Suprapubic skin (tissue), 3 donors: ENCODE results near the gene RPL13.

ENCODE experiments used
- CTCF ChIP-seq, 2 donors: fragments of 200-600 bp in 1 of 2; fragments of 450-650 bp in 1 of 2; sonication (generic) in 1 of 2; IDR thresholded peaks; one replicate each; pipeline ENCODE4 v1.5.1; 2016 to 2019; ENCODE audit warnings: antibody characterized with exemption in 2 of 2, mild to moderate bottlenecking in 1 of 2, moderate library complexity in 1 of 2
- POLR2AphosphoS5 ChIP-seq, 3 donors: sonication (generic); formaldehyde crosslinking; IDR thresholded peaks; one replicate each; pipeline ENCODE4 v1.6.1; 2017; ENCODE audit warnings: antibody characterized with exemption in 3 of 3

DNA sequence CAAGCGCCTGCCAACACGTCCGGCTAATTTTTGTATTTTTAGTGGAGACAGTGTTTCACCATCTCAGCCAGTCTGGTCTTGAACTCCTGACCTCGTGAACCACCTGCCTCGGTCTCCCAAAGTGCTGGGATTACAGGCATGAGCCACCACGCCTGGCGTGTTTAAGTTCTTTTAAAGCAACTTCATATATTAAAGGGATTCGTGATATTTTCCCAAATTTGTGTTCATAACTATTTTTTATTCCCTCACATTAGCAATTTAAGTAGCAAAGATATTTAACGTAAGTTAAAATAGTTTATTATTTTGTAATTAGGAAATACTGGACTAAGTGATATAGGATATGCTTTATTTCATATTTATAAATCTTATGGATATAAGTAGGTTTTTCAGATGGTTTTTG, 48.0 kb upstream of the RPL13 start:
- no peak for TF ChIP-seq CTCF (IDR thresholded peaks at IDR 0.05)
- TF ChIP-seq POLR2AphosphoS5 (IDR thresholded peaks at IDR 0.05), result no peak
